GM12878 (cell line): Measurements from ENCODE around the gene CDH4. TPM values are rescaled to one million over a fixed set of nuclear protein-coding genes. Genes with fewer than 3 reads are reported as not detected.

Source experiments
- ATAC-seq: fragments of 200-7000 bp; cut with Tn5 transposase; 3 replicates; pipeline ENCODE4 v1.9.1; 2020; ENCODE audit warnings: mild to moderate bottlenecking, moderate library complexity
- BruUV-seq: library from RNA; stranded (reverse); fragments of 400-500 nt; replicated peaks from 2 replicates; lab custom pipeline; 2021; lab: Mats Ljungman, UMichigan
- CTCF ChIA-PET: fragments of 300-600 bp; sonication (Branson Sonifier 250); formaldehyde crosslinking; extraction: SDS; loops from one replicate; lab custom pipeline; 2021; ENCODE audit warnings: inconsistent platforms; lab: Yijun Ruan, JAX
- POLR2A ChIA-PET: fragments of 350-600 bp; formaldehyde crosslinking; extraction: SDS; loops from one replicate; lab custom pipeline; 2021; ENCODE audit warnings: inconsistent platforms; lab: Charles Lee
- RAD21 ChIA-PET: fragments of 300-600 bp; sonication (Branson Sonifier 250); formaldehyde crosslinking; loops from one replicate; lab custom pipeline; 2023; ENCODE audit warnings: antibody characterized with exemption; ENCODE audit not compliant: unreplicated experiment; lab: Charles Lee
- SMC1A ChIA-PET: fragments of 300-600 bp; sonication (Branson Sonifier 250); formaldehyde crosslinking; loops from one replicate; lab custom pipeline; 2023; ENCODE audit not compliant: unreplicated experiment, uncharacterized antibody; lab: Charles Lee
- DNase-seq: peaks from one replicate; pipeline ENCODE4 v3.0.0-alpha.2; 2011; ENCODE audit warnings: low read depth, low spot score
- FAIRE-seq: peaks from 3 replicates; lab custom pipeline; 2011; peaks lifted over from hg19 to GRCh38; lab: Jason Lieb, UNC
- H2AFZ ChIP-seq: 2 replicates; pipeline ENCODE4 v1.6.0; 2011; ENCODE audit warnings: low read depth, low read length, control low read depth; ENCODE audit not compliant: control insufficient read depth
- H3K27ac ChIP-seq: 2 replicates; pipeline ENCODE4 v1.5.1; 2011; ENCODE audit warnings: control low read depth; ENCODE audit not compliant: control insufficient read depth, insufficient read depth
- H3K27me3 ChIP-seq, 2 experiments: replicated peaks in 1 of 2; 2 replicates each; pipeline versions ENCODE4 v1.6.0 to v1.6.1; 2011; ENCODE audit warnings: low read length in 1 of 2; ENCODE audit not compliant: control insufficient read depth in 2 of 2, insufficient read depth in 2 of 2
- H3K36me3 ChIP-seq, 2 experiments: 2 replicates each; pipeline ENCODE4 v1.5.1; 2011; ENCODE audit warnings: low read length in 1 of 2; ENCODE audit not compliant: control insufficient read depth in 2 of 2, insufficient read depth in 2 of 2
- H3K4me1 ChIP-seq: 2 replicates; pipeline ENCODE4 v1.6.1; 2011; ENCODE audit warnings: mild to moderate bottlenecking, low read length, moderate library complexity, mixed read lengths; ENCODE audit not compliant: control insufficient read depth, insufficient read depth
- H3K4me2 ChIP-seq: 2 replicates; pipeline ENCODE4 v1.6.0; 2011; ENCODE audit warnings: control low read depth; ENCODE audit not compliant: control insufficient read depth, insufficient read depth
- H3K4me3 ChIP-seq: fragments of 200-600 bp; sonication (generic); 2 replicates; pipeline ENCODE4 v1.5.1; 2016
- H3K79me2 ChIP-seq: 2 replicates; pipeline ENCODE4 v1.6.0; 2011; ENCODE audit warnings: low read length; ENCODE audit not compliant: control insufficient read depth, insufficient read depth
- H3K9ac ChIP-seq: 2 replicates; pipeline ENCODE4 v1.8.0; 2011; ENCODE audit warnings: low read length, control low read depth, mixed read lengths; ENCODE audit not compliant: control insufficient read depth, insufficient read depth
- H3K9me3 ChIP-seq: replicated peaks from 3 replicates; pipeline ENCODE4 v1.5.1; 2011; ENCODE audit warnings: mild to moderate bottlenecking, low read length; ENCODE audit not compliant: control insufficient read depth, insufficient read depth
- H4K20me1 ChIP-seq: 2 replicates; pipeline ENCODE4 v1.6.0; 2011; ENCODE audit not compliant: control insufficient read depth, insufficient read depth
- ATF3 ChIP-seq: IDR thresholded peaks from 2 replicates; pipeline ENCODE4 v1.6.1; 2011; ENCODE audit warnings: low read depth, mild to moderate bottlenecking, low read length, moderate library complexity, borderline replicate concordance; ENCODE audit errors: extremely low read depth
- CEBPZ ChIP-seq: fragments of 150-350 bp; IDR thresholded peaks from 2 replicates; pipeline ENCODE4 v1.6.1; 2016; ENCODE audit warnings: low read depth, low read length
- ELK1 ChIP-seq: IDR thresholded peaks from 2 replicates; pipeline ENCODE4 v1.6.1; 2012; ENCODE audit warnings: low read depth, low read length, improper control_type of control experiment
- IKZF1 ChIP-seq: fragments of 450-650 bp; conservative IDR thresholded peaks from 2 replicates; pipeline ENCODE4 v1.6.1; 2017; ENCODE audit warnings: antibody characterized with exemption, mild to moderate bottlenecking
- NRF1 ChIP-seq: conservative IDR thresholded peaks from 2 replicates; pipeline ENCODE4 v1.6.1; 2011; ENCODE audit warnings: mild to moderate bottlenecking, low read depth, low read length, improper control_type of control experiment
- SIX5 ChIP-seq: IDR thresholded peaks from 2 replicates; pipeline ENCODE4 v1.6.1; 2011; ENCODE audit warnings: mild to moderate bottlenecking, low read depth, low read length, moderate library complexity; ENCODE audit not compliant: severe bottlenecking
- ZNF384 ChIP-seq: IDR thresholded peaks from 2 replicates; pipeline ENCODE4 v1.6.1; 2012; ENCODE audit warnings: low read depth, mild to moderate bottlenecking, low read length, improper control_type of control experiment, borderline replicate concordance
- WGBS: methylation state at CpG from one replicate; pipeline ENCODE4 v1.1.6; 2016; ENCODE audit warnings: low lambda C conversion rate; ENCODE audit not compliant: insufficient replicate concordance, insufficient coverage; ENCODE audit errors: missing lambda C conversion rate; 5-methylcytosine and 5-hydroxymethylcytosine counted together
- in situ Hi-C: fragments of 300-500 bp; cut with MboI; formaldehyde crosslinking; loops from 9 replicates; pipeline ENCODE4 v1.14.3; 2018; ENCODE audit warnings: mixed read lengths
- intact Hi-C: fragments of 100-400 bp; cut with micrococcal nuclease; formaldehyde crosslinking; loops from one replicate; pipeline ENCODE4 v1.14.2; 2022; ENCODE audit not compliant: unreplicated experiment
- polyA plus RNA-seq, 11 experiments: library from polyadenylated mRNA; depleted of rRNA in 4 of 11; unstranded in 6 of 11; stranded (reverse) in 5 of 11; fragments of >200 nt; fragmentation: Nextera tagmentation in 4 of 11; fragmentation: Illumina TruSeq in 1 of 11; extraction: Ambion mirVana in 4 of 11; extraction: Trizol in 1 of 11; gene quantifications; 1 replicate in 1 of 11; 2 replicates in 10 of 11; pipeline versions ENCODE4 v1.2.1 to v1.2.3, GENCODE V29; 2011 to 2016; ENCODE audit warnings: inconsistent platforms in 2 of 11, missing spikeins in 2 of 11, low read depth in 1 of 11
- total RNA-seq, 4 experiments: library from RNA; depleted of rRNA in 3 of 4; stranded (reverse); fragments of >200 nt in 3 of 4; fragmentation: Illumina TruSeq in 1 of 4; extraction: Trizol in 1 of 4; gene quantifications; 2 replicates each; pipeline versions ENCODE4 v1.2.1 to v1.2.3, GENCODE V29; 2013 to 2021
- TF ChIP-seq, protein P1 (sequence below): fragments of 450-650 bp; IDR thresholded peaks from 2 replicates; pipeline ENCODE4 v1.6.1; 2017; ENCODE audit warnings: mild to moderate bottlenecking

The CDH4 gene
- total and polyA plus RNA-seq, 10 of the 15 experiments (the other 5 are each of a cell fraction or from before 2014, with no cell fraction given) = not detected

- WGBS = 9% methylated on average over 3 of the region's 3 CpGs
Observed at GRCh38 chr20:61259741-61260140, 7.7 kb downstream of the CDH4 start.

DNA sequence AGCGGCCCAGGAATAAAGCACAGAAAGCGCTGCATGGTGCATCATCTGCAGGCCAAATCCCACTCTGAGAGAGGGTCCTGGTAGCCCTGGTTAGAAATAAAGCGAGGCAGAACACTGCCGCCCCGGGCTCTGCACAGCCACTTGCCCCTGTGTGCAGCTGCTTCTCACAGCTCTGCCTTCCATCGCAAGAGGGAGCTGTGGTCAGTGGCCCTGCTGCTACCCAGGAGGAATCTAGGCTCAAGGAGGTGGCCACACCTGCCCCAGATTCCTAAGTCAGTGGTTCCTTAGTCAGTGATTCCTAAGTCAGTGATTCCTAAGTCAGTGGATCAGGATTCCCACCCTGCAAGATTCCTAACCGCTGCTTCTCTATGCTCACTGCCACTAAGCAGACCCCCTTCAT is 8.8 kb downstream of the CDH4 start:
- ChIA-PET POLR2A (no interaction called here), SMC1A (no interaction called here), RAD21 (no interaction called here), CTCF (no interaction called here)
- no peaks in the 10 kb centered on the region for H3K27me3 ChIP-seq
- no peaks in the 10 kb centered on the region for H3K36me3 ChIP-seq
- H3K27ac ChIP-seq = no peak overlapping the region
- H2AFZ ChIP-seq = no peak overlapping the region
- in situ Hi-C loops (loop anchor here (5.0 kb wide), 1 partner anchor 51 kb away; no protein-coding TSS in a partner anchor), intact Hi-C loops (loop anchor here (5.0 kb wide), 1 partner anchor 409 kb away; no protein-coding TSS in a partner anchor)
- whole genome bisulfite sequencing = 30% methylated on average over 7 of the region's 7 CpGs
- H3K4me3 ChIP-seq = no peak overlapping the region
- ATAC-seq = no peak
- no peaks in the 10 kb centered on the region; the same call in 2 of the 3 replicates for H3K9me3 ChIP-seq
- no peaks in the 10 kb centered on the region for H3K4me1 ChIP-seq
- H4K20me1 ChIP-seq = no peaks in the 10 kb centered on the region
- BruUV-seq = no TSS peak
- H3K4me2 ChIP-seq = no peak overlapping the region
- H3K9ac ChIP-seq = no peak overlapping the region
- no peak for FAIRE-seq
- H3K79me2 ChIP-seq = no peaks in the 10 kb centered on the region
- DNase-seq = no peak
- TF ChIP-seq IKZF1 = no peak
- no peak for TF ChIP-seq NRF1
- TF ChIP-seq CEBPZ = no peak
- TF ChIP-seq ATF3 = no peak
- no peak for TF ChIP-seq ELK1
- no peak for TF ChIP-seq SIX5
- no peak for TF ChIP-seq ZNF384

More at GRCh38 chr20:61259741-61260140, 7.7 kb downstream of the CDH4 start:
- Histone ChIP-seq H2AFZ (no peak overlapping the region), H3K27me3 (no peaks in the 10 kb centered on the region), H3K79me2 (no peaks in the 10 kb centered on the region), H3K4me1 (no peaks in the 10 kb centered on the region), H3K9me3 (no peaks in the 10 kb centered on the region; the same call in 2 of the 3 replicates), H3K4me3 (no peak overlapping the region), H3K36me3 (no peaks in the 10 kb centered on the region), H4K20me1 (no peaks in the 10 kb centered on the region), H3K27ac (no peak overlapping the region), H3K4me2 (no peak overlapping the region), H3K9ac (no peak overlapping the region)
- ChIA-PET RAD21 (no interaction called here), POLR2A (interaction anchor here (0.6 kb wide), 1 partner anchor 529 kb away, joined by 4 read pairs; no protein-coding TSS in a partner anchor), CTCF (no interaction called here), SMC1A (no interaction called here)
- no peak for TF ChIP-seq SIX5
- TF ChIP-seq, protein P1, sequence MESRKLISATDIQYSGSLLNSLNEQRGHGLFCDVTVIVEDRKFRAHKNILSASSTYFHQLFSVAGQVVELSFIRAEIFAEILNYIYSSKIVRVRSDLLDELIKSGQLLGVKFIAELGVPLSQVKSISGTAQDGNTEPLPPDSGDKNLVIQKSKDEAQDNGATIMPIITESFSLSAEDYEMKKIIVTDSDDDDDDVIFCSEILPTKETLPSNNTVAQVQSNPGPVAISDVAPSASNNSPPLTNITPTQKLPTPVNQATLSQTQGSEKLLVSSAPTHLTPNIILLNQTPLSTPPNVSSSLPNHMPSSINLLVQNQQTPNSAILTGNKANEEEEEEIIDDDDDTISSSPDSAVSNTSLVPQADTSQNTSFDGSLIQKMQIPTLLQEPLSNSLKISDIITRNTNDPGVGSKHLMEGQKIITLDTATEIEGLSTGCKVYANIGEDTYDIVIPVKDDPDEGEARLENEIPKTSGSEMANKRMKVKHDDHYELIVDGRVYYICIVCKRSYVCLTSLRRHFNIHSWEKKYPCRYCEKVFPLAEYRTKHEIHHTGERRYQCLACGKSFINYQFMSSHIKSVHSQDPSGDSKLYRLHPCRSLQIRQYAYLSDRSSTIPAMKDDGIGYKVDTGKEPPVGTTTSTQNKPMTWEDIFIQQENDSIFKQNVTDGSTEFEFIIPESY = no peak
- DNase-seq (no peak), FAIRE-seq (no peak), ATAC-seq (no peak)
- in situ Hi-C loops = loop anchor here (5.0 kb wide), 1 partner anchor 53 kb away; no protein-coding TSS in a partner anchor
- intact Hi-C loops = loop anchor here (5.0 kb wide), 1 partner anchor 407 kb away; no protein-coding TSS in a partner anchor
- BruUV-seq = no TSS peak
